Hepatocyte (in vitro differentiated cells): ENCODE measurements around the gene FREM3.

Experiments
- CTCF ChIP-seq: fragments of 200-600 bp; sonication (generic); IDR thresholded peaks from 2 replicates; pipeline ENCODE4 v1.5.1; 2016; ENCODE audit warnings: antibody characterized with exemption, mild to moderate bottlenecking; ENCODE audit not compliant: poor library complexity
- EZH2 ChIP-seq: fragments of 200-600 bp; sonication (generic); IDR thresholded peaks from 2 replicates; pipeline ENCODE4 v1.6.1; 2016; ENCODE audit warnings: antibody characterized with exemption, mild to moderate bottlenecking, borderline replicate concordance
- EZH2phosphoT487 ChIP-seq: fragments of 200-600 bp; sonication (generic); IDR thresholded peaks from one replicate; pipeline ENCODE4 v1.6.1; 2018; ENCODE audit warnings: antibody characterized with exemption, mild to moderate bottlenecking, low read depth, moderate library complexity; ENCODE audit not compliant: unreplicated experiment, severe bottlenecking

DNA sequence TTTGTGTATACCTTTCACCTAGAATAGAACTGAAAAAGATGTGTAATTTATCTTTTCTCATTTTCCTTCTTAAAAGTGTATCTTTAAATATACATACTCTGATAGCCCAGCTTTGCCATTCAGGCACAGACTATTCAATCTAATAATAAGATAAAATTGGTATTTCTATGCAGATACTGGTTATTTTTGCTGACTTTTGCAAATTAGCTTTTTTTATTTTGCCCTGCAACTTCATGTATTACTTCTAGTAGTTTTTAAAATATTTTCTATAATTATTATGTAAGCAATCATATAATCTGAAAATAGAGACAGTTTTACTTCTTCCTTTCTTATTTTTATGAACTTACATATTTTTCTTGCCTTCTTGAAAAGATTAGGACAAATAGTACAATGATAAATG is 45.4 kb upstream of the FREM3 start:
- no peak for TF ChIP-seq CTCF
- no peak for TF ChIP-seq EZH2phosphoT487
- TF ChIP-seq EZH2, result no peak
